ENCODE data around the gene MYO5A.

GRCh38 chr15:52357949-52358348 lies 170.7 kb downstream of the MYO5A start:
- TF ChIP-seq BHLHE40 (IDR thresholded peaks at IDR 0.05; ENCODE audit: borderline replicate concordance) (no peak), SUZ12 (IDR thresholded peaks at IDR 0.05) (no peak), ELF4 (IDR thresholded peaks at IDR 0.05) (no peak), FOXK2 (IDR thresholded peaks at IDR 0.05) (no peak), LEF1 (IDR thresholded peaks at IDR 0.05; ENCODE audit: borderline replicate concordance) (no peak), FOXM1 (IDR thresholded peaks at IDR 0.05; ENCODE audit: borderline replicate concordance) (no peak), CTBP1 (IDR thresholded peaks at IDR 0.05; ENCODE audit: borderline replicate concordance) (no peak), ZNF384 (IDR thresholded peaks at IDR 0.05) (no peak)
